Body of pancreas (tissue), 4 donors: ENCODE results near the gene TRIB2.

ENCODE experiments used
- POLR2A ChIP-seq, 3 donors: fragments of 450-650 bp; IDR thresholded peaks; one replicate each; pipeline ENCODE4 v1.6.1; 2016; ENCODE audit warnings: antibody characterized with exemption in 3 of 3, mild to moderate bottlenecking in 2 of 3
- TF ChIP-seq, protein P1 (sequence below), 7 experiments: fragments of 450-650 bp in 4 of 7; fragments of 200-600 bp in 3 of 7; sonication (generic) in 3 of 7; IDR thresholded peaks; one replicate each; pipeline ENCODE4 v1.5.1; 2016 to 2019; ENCODE audit warnings: antibody characterized with exemption in 7 of 7

DNA sequence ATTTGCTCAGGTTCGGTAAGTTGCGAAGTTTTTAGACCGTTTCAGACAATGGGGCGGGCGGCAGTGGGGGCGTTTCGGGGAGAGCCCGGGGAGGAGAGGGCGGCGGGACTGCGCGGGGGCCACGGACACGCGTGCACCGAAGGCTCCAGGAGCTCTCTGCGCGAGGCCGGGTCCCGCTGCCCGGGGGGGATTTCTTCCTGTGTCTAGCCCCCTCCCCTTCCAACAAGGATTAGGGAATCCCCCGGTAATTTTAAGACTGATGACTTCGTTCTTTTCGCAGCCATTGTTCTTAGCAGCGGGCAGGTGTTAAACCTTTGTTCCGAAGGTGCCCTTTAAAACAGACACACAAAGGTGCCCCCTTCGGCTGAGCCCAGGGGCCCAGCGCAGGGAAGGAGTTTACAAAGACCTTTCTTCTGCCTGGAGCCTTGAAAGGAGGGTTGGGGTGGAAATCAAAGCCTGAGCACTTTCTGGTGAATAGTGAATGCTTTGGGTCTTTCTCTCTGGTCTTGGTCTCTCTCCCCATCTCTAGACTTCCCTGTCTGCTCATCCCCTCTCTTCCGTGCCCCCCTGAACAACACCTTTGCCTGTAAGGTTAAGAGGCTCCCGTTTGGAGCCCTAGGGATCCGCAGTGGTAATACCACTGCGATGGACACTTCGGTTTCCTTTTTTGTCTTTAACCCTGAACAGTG lies 2.1 kb downstream of the TRIB2 start:
- TF ChIP-seq POLR2A (IDR thresholded peaks at IDR 0.05), result no peak
- TF ChIP-seq, protein P1, sequence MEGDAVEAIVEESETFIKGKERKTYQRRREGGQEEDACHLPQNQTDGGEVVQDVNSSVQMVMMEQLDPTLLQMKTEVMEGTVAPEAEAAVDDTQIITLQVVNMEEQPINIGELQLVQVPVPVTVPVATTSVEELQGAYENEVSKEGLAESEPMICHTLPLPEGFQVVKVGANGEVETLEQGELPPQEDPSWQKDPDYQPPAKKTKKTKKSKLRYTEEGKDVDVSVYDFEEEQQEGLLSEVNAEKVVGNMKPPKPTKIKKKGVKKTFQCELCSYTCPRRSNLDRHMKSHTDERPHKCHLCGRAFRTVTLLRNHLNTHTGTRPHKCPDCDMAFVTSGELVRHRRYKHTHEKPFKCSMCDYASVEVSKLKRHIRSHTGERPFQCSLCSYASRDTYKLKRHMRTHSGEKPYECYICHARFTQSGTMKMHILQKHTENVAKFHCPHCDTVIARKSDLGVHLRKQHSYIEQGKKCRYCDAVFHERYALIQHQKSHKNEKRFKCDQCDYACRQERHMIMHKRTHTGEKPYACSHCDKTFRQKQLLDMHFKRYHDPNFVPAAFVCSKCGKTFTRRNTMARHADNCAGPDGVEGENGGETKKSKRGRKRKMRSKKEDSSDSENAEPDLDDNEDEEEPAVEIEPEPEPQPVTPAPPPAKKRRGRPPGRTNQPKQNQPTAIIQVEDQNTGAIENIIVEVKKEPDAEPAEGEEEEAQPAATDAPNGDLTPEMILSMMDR (IDR thresholded peaks at IDR 0.05), result no peak
